Lung (tissue), 12 donors: ENCODE measurements around the gene PAPPA. TPM values are rescaled to one million over a fixed set of nuclear protein-coding genes. Genes with fewer than 3 reads are reported as not detected.

Experiments used
- ATAC-seq: fragments of 200-7000 bp; cut with Tn5 transposase; one replicate; pipeline ENCODE4 v1.9.1; 2020; ENCODE audit warnings: moderate number of reproducible peaks; ENCODE audit not compliant: insufficient read depth, low FRiP score
- DNase-seq, 3 donors: peaks; one replicate each; pipeline ENCODE4 v3.0.0-alpha.2; 2013 to 2017
- H3K27ac ChIP-seq, 2 donors: one replicate each; pipeline ENCODE4 v1.5.1; 2013; ENCODE audit warnings: mild to moderate bottlenecking in 2 of 2, moderate library complexity in 2 of 2, control low read depth in 1 of 2, inconsistent platforms in 1 of 2, low read depth in 1 of 2, low read length in 1 of 2
- H3K27me3 ChIP-seq, 3 donors: one replicate each; pipeline ENCODE4 v1.5.1; 2013; ENCODE audit warnings: low read length in 2 of 3; ENCODE audit not compliant: control insufficient read depth in 3 of 3, insufficient read depth in 3 of 3
- H3K36me3 ChIP-seq, 4 donors: one replicate each; pipeline ENCODE4 v1.5.1; 2013; ENCODE audit warnings: low read length in 4 of 4, mild to moderate bottlenecking in 1 of 4, moderate library complexity in 1 of 4; ENCODE audit not compliant: control insufficient read depth in 4 of 4, insufficient read depth in 4 of 4
- H3K4me1 ChIP-seq, 5 donors: one replicate each; pipeline ENCODE4 v1.5.1; 2013; ENCODE audit warnings: low read length in 5 of 5, mild to moderate bottlenecking in 2 of 5, moderate library complexity in 1 of 5; ENCODE audit not compliant: control insufficient read depth in 5 of 5, insufficient read depth in 5 of 5
- H3K4me3 ChIP-seq: one replicate; pipeline ENCODE4 v1.5.1; 2013; ENCODE audit warnings: mild to moderate bottlenecking, control low read depth, moderate library complexity
- H3K9ac ChIP-seq, 2 donors: one replicate each; pipeline ENCODE4 v1.5.1; 2013; ENCODE audit warnings: low read length in 2 of 2, control low read depth in 1 of 2; ENCODE audit not compliant: insufficient read depth in 1 of 2
- H3K9me3 ChIP-seq, 4 donors: one replicate each; pipeline ENCODE4 v1.5.1; 2013; ENCODE audit warnings: low read length in 3 of 4, mild to moderate bottlenecking in 1 of 4, moderate library complexity in 1 of 4; ENCODE audit not compliant: control insufficient read depth in 4 of 4, insufficient read depth in 3 of 4
- WGBS, 2 donors: extraction: QIAGEN DNeasy Blood & Tissue Kit; methylation state at CpG; one replicate each; pipeline ENCODE4 v1.1.7; 2013; 5-methylcytosine and 5-hydroxymethylcytosine counted together
- polyA plus RNA-seq, 2 donors: library from polyadenylated mRNA; stranded (reverse); fragments of 200-250 nt; gene quantifications; one replicate each; pipeline ENCODE4 v1.2.1, GENCODE V29; 2013
- total RNA-seq, 2 donors: library from RNA; depleted of rRNA in 1 of 2; stranded (reverse); fragments of >200 nt in 1 of 2; gene quantifications; one replicate each; pipeline ENCODE4 v1.2.1, GENCODE V29; 2014 to 2021
- TF ChIP-seq, protein P1 (sequence below): IDR thresholded peaks from 2 replicates; pipeline ENCODE4 v1.5.1; 2012; ENCODE audit warnings: mild to moderate bottlenecking; ENCODE audit errors: control extremely low read depth, extremely low read depth
- donor health status: control.
- donor health status: control.
- donor health status: Bipolar disorder and iron deficiency.
- donor health status: healthy.
- donor health status: DM: yes; HTN: yes; CAD: no.

The PAPPA gene
- total and polyA plus RNA-seq, 4 donors, result 0.45 to 6.7 (median 3.6) TPM

DNA sequence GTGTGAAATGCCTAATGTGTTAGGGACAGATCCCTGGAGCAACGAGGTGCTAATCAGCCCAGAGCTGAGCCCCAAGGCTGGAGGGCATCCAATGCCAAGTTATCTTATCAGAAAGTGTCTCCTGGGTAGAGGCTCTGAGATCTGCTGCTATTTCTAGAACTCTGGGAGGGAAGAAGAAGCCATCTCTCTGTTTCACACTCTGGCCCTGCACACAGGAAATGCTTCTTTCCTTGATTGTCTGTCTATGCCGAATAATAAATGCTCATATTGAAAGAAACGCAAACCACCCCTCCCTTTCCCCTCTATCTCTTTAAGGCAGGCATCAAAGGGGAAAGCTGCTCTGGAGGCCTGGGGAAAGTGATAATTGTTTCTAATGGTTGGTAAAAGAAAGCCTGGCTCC lies 166.7 kb downstream of the PAPPA start:
- TF ChIP-seq, protein P1, sequence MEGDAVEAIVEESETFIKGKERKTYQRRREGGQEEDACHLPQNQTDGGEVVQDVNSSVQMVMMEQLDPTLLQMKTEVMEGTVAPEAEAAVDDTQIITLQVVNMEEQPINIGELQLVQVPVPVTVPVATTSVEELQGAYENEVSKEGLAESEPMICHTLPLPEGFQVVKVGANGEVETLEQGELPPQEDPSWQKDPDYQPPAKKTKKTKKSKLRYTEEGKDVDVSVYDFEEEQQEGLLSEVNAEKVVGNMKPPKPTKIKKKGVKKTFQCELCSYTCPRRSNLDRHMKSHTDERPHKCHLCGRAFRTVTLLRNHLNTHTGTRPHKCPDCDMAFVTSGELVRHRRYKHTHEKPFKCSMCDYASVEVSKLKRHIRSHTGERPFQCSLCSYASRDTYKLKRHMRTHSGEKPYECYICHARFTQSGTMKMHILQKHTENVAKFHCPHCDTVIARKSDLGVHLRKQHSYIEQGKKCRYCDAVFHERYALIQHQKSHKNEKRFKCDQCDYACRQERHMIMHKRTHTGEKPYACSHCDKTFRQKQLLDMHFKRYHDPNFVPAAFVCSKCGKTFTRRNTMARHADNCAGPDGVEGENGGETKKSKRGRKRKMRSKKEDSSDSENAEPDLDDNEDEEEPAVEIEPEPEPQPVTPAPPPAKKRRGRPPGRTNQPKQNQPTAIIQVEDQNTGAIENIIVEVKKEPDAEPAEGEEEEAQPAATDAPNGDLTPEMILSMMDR, result no peak
- DNase-seq (no peak), ATAC-seq (no peak)
- Histone ChIP-seq H3K27ac (peak overlapping the region in 1 of 2 donors; percentile 79), H3K9ac (no peak overlapping the region), H3K36me3 (no peaks in the 10 kb centered on the region), H3K4me1 (peaks cover 0 to 30% (median 8%) of the 10 kb centered on the region in 5 donors), H3K4me3 (no peak overlapping the region), H3K9me3 (no peaks in the 10 kb centered on the region), H3K27me3 (no peaks in the 10 kb centered on the region)
- WGBS, 2 donors, result 31 to 44% methylated on average over 3 of the region's 3 CpGs

GRCh38 chr9:116322521-116322920 lies 168.9 kb downstream of the PAPPA start:
- TF ChIP-seq, protein P1, result no peak
- peaks cover 0 to 37% (median 15%) of the 10 kb centered on the region in 5 donors for H3K4me1 ChIP-seq
- WGBS, 2 donors, result 74 to 90% methylated on average over 2 of the region's 2 CpGs

GRCh38 chr9:116323012-116323411 lies 169.4 kb downstream of the PAPPA start:
- Histone ChIP-seq H3K4me3 (no peak overlapping the region), H3K4me1 (peaks cover 0 to 41% (median 17%) of the 10 kb centered on the region in 5 donors), H3K36me3 (no peaks in the 10 kb centered on the region), H3K9me3 (no peaks in the 10 kb centered on the region), H3K27ac (no peak overlapping the region), H3K9ac (no peak overlapping the region), H3K27me3 (no peaks in the 10 kb centered on the region)
- WGBS, 2 donors, result 56 to 66% methylated on average over 11 of the region's 11 CpGs
- ATAC-seq, result peak; percentile 29
- no peak for DNase-seq
- TF ChIP-seq, protein P1, result no peak

More at GRCh38 chr9:116322521-116322920, 168.9 kb downstream of the PAPPA start:
- DNase-seq (no peak), ATAC-seq (no peak)
- Histone ChIP-seq H3K9me3 (no peaks in the 10 kb centered on the region), H3K36me3 (no peaks in the 10 kb centered on the region), H3K27me3 (no peaks in the 10 kb centered on the region), H3K9ac (no peak overlapping the region), H3K4me3 (no peak overlapping the region), H3K27ac (no peak overlapping the region)

- TF ChIP-seq, protein P1, result no peak
- peaks cover 0 to 45% (median 17%) of the 10 kb centered on the region in 5 donors for H3K4me1 ChIP-seq
- ATAC-seq, result no peak
- no peak overlapping the region for H3K4me3 ChIP-seq
- no peaks in the 10 kb centered on the region for H3K27me3 ChIP-seq
- H3K27ac ChIP-seq, result no peak overlapping the region
- H3K9ac ChIP-seq, result no peak overlapping the region
- no peaks in the 10 kb centered on the region for H3K9me3 ChIP-seq
- DNase-seq, result no peak
- H3K36me3 ChIP-seq, result no peaks in the 10 kb centered on the region
These were observed 170.0 kb downstream of the PAPPA start for GRCh38 chr9:116323571-116323970.
